GM10248 (cell line): ENCODE results near the gene OR5H15.

Source experiments
- CTCF ChIA-PET: fragments of 300-600 bp; sonication (Branson Sonifier 250); formaldehyde crosslinking; extraction: SDS; loops from one replicate; lab custom pipeline; 2021; ENCODE audit warnings: antibody characterized with exemption; lab: Yijun Ruan, JAX
- POLR2A ChIA-PET: fragments of 350-650 bp; sonication (Branson Sonifier 250); formaldehyde crosslinking; extraction: SDS; loops from one replicate; lab custom pipeline; 2020; ENCODE audit warnings: antibody characterized with exemption; lab: Yijun Ruan, JAX
- DNase-seq: peaks from one replicate; pipeline ENCODE4 v3.0.0; 2012; ENCODE audit errors: extremely low spot score
- CTCF ChIP-seq: IDR thresholded peaks from 2 replicates; pipeline ENCODE4 v1.5.1; 2012; ENCODE audit warnings: mild to moderate bottlenecking, low read depth; ENCODE audit errors: extremely low read depth, missing control alignments, control extremely low read depth

OR5H15 gene

GRCh38 chr3:98151241-98151640, 15.3 kb upstream of the OR5H15 start:
- POLR2A ChIA-PET: no interaction called here
- CTCF ChIA-PET: no interaction called here
- no peak for DNase-seq
- TF ChIP-seq CTCF: no peak

GRCh38 chr3:98171071-98171470, 4.6 kb downstream of the OR5H15 start:
- POLR2A ChIA-PET: no interaction called here
- no peak for DNase-seq
- TF ChIP-seq CTCF: no peak
- CTCF ChIA-PET: no interaction called here

- no peak for DNase-seq
- TF ChIP-seq CTCF: no peak
- CTCF ChIA-PET: interaction anchor here (1.4 kb wide), 1 partner anchor 12 kb away, joined by 3 read pairs; no protein-coding TSS in a partner anchor
- POLR2A ChIA-PET: no interaction called here
Measured at GRCh38 chr3:98172621-98173020, 6.1 kb downstream of the OR5H15 start.

GRCh38 chr3:98180319-98180890, 13.9 kb downstream of the OR5H15 start:
- POLR2A ChIA-PET: no interaction called here
- CTCF ChIA-PET: no interaction called here
- TF ChIP-seq CTCF: no peak
- no peak for DNase-seq

GRCh38 chr3:98182196-98182595, 15.7 kb downstream of the OR5H15 start:
- ChIA-PET CTCF (no interaction called here), POLR2A (no interaction called here)
- no peak for TF ChIP-seq CTCF
- DNase-seq: no peak

- no peak for TF ChIP-seq CTCF
- ChIA-PET POLR2A (no interaction called here), CTCF (interaction anchor here (1.3 kb wide), 2 partner anchors 13 to 118 kb away, joined by 3 read pairs; no protein-coding TSS in a partner anchor)
- DNase-seq: no peak
Measured at GRCh38 chr3:98185180-98185579, 18.7 kb downstream of the OR5H15 start.
